GM06990 (cell line): ENCODE results near the gene RPSA.
"Not testable (repeated sequence)": the region's sequence is repeated elsewhere in the genome, so short reads cannot be mapped to it uniquely, and the experiment has no call there.

Experiments
- DNase-seq: peaks from one replicate; pipeline ENCODE4 v3.0.0-alpha.2; 2011; ENCODE audit not compliant: insufficient read length; ENCODE audit errors: extremely low read depth
- H3K27me3 ChIP-seq: replicated peaks from 2 replicates; pipeline ENCODE4 v1.6.0; 2011; ENCODE audit warnings: low read length; ENCODE audit not compliant: control insufficient read depth, insufficient read depth
- H3K36me3 ChIP-seq: 2 replicates; pipeline ENCODE4 v1.5.1; 2011; ENCODE audit warnings: low read length; ENCODE audit not compliant: control insufficient read depth, insufficient read depth
- H3K4me3 ChIP-seq: replicated peaks from 2 replicates; pipeline ENCODE4 v1.5.1; 2011; ENCODE audit warnings: low read depth, mild to moderate bottlenecking, control low read depth, low read length
- TF ChIP-seq, protein P1 (sequence below): IDR thresholded peaks from 2 replicates; pipeline ENCODE4 v1.5.1; 2011; ENCODE audit warnings: low read length, control low read depth, mild to moderate bottlenecking, inconsistent platforms; ENCODE audit not compliant: insufficient read depth, poor library complexity, severe bottlenecking

RPSA gene

DNA sequence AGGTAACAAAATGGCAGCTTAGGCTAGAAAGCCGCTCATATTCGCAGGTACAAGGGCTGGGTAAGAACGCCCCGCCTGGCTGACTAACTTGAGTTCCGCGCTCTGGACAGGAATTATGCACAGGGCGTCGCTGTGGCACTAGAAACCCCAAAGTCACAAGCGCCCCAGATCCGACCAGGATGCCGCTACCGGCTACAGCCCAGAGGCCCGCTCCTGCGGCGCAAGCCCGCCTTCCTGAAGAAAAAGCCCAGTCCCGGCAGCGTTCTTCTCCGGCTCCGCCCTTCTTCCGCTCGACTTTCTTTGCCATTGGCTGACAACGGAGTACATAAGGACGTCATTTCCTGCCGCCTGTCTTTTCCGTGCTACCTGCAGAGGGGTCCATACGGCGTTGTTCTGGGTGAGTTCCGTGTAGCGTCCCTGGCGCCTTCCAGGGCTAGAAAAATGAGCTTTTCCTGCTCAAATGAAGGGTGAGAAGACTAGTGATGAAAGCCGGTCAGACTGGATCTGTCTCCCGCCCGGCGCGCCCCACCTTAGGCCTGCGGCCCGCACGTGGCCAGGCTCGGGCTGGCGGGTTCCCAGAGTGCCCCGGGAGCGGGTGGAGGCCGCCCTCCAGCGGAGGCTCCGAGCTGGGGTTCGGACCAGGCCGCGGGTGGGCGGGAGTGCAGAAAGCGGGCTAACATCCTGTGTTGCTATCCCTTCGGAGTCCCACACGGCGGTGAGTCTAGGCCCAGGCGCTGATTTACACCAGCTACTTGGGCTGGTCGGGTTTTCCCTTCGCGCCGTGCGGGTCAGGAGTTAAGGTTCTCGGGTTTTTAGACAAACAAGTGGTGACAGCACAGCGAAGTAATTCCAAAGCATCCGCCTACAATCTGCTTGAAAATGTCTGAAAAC is at the start of gene RPSA:
Gene RPSA, plus strand, starts transcription at position 353 of the 891 bp plus-strand sequence. CDS start 934 bp downstream, outside the sequence.
- peak within 1 kb of the TSS; percentile 71 for H3K4me3 ChIP-seq
- DNase-seq, result peak; percentile 95
- peaks cover 16% of the 10 kb centered on the region for H3K36me3 ChIP-seq
- TF ChIP-seq, protein P1, sequence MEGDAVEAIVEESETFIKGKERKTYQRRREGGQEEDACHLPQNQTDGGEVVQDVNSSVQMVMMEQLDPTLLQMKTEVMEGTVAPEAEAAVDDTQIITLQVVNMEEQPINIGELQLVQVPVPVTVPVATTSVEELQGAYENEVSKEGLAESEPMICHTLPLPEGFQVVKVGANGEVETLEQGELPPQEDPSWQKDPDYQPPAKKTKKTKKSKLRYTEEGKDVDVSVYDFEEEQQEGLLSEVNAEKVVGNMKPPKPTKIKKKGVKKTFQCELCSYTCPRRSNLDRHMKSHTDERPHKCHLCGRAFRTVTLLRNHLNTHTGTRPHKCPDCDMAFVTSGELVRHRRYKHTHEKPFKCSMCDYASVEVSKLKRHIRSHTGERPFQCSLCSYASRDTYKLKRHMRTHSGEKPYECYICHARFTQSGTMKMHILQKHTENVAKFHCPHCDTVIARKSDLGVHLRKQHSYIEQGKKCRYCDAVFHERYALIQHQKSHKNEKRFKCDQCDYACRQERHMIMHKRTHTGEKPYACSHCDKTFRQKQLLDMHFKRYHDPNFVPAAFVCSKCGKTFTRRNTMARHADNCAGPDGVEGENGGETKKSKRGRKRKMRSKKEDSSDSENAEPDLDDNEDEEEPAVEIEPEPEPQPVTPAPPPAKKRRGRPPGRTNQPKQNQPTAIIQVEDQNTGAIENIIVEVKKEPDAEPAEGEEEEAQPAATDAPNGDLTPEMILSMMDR, result peak; percentile 51
- H3K27me3 ChIP-seq, result no peaks in the 10 kb centered on the region

- Histone ChIP-seq H3K27me3 (no peaks in the 10 kb centered on the region), H3K4me3 (no peak overlapping the region), H3K36me3 (no peaks in the 10 kb centered on the region)
- no peak for DNase-seq
- TF ChIP-seq, protein P1, result no peak
Measured at GRCh38 chr3:39358333-39358732, 48.2 kb upstream of the RPSA start.

DNA sequence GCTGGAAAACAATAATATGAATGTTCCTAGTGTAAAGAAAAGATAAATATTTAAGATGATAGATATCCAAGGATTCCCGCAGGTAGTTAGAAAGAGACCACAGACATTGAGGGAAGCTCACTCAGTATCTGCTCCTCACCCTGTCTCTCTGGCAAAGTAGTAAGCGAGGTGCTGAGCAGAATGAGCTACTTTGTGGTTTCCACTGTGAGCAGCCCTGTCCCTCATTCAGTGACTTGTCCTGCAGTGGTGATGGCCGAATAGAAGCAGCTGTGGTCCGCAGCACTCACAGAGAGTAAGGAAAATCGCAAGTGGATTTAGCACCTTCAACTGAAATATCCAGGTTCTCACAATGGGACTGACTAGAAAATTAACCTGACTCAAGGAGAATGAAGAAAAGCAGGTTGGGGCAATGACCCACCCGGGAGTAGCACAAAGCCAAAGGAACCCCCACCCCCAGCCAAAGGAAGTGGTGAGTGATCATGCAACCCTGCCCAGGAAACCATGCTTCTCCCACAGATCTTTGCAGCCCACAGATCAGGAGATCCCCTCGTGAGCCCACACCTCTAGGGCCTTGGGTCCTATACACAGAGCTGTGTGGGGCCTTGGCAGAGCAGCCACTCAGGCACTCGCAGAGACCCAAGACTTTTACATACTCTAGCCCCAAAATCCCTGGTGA is 45.1 kb upstream of the RPSA start:
- Histone ChIP-seq H3K27me3 (no peaks in the 10 kb centered on the region), H3K36me3 (no peaks in the 10 kb centered on the region), H3K4me3 (no peak overlapping the region)
- DNase-seq, result peak; percentile 40
- TF ChIP-seq, protein P1, result no peak

GRCh38 chr3:39362192-39362591 is 44.3 kb upstream of the RPSA start:
- no peak for DNase-seq
- H3K27me3 ChIP-seq, result no peaks in the 10 kb centered on the region
- TF ChIP-seq, protein P1, result no peak
- no peaks in the 10 kb centered on the region for H3K36me3 ChIP-seq
- no peak overlapping the region for H3K4me3 ChIP-seq

GRCh38 chr3:39362812-39363211 is 43.7 kb upstream of the RPSA start:
- TF ChIP-seq, protein P1, result no peak
- H3K27me3 ChIP-seq, result no peaks in the 10 kb centered on the region
- H3K36me3 ChIP-seq, result no peaks in the 10 kb centered on the region
- no peak for DNase-seq
- no peak overlapping the region for H3K4me3 ChIP-seq

- H3K36me3 ChIP-seq, H3K4me3 ChIP-seq, H3K27me3 ChIP-seq, DNase-seq: not testable (repeated sequence)
Measured at GRCh38 chr3:39370450-39370849, 36.1 kb upstream of the RPSA start.
